Measurements from ENCODE around the gene CABYR.
"Not testable (repeated sequence)": the region's sequence is repeated elsewhere in the genome, so short reads cannot be mapped to it uniquely, and the experiment has no call there.

CABYR gene

DNA sequence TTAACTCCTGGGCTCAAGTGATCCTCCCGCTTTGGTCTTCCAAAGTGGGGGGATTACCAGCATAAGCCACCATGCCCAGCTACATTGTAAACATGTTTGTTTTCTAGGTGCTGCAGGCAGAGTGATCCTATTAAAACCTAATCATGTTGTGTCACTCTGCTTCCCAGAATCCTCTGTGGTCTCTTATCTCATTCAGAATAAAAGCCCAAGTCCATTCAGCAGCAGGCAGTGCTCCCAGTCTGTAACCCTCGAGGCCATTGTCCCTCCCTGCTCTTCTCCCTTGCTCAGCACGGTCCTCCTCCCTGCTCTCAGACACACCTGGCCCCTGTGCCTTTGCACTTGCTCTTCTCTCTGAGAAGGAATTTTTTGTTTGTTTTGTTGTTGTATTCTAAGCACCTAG, 11.1 kb upstream of the CABYR start:
- TF ChIP-seq, protein P1, sequence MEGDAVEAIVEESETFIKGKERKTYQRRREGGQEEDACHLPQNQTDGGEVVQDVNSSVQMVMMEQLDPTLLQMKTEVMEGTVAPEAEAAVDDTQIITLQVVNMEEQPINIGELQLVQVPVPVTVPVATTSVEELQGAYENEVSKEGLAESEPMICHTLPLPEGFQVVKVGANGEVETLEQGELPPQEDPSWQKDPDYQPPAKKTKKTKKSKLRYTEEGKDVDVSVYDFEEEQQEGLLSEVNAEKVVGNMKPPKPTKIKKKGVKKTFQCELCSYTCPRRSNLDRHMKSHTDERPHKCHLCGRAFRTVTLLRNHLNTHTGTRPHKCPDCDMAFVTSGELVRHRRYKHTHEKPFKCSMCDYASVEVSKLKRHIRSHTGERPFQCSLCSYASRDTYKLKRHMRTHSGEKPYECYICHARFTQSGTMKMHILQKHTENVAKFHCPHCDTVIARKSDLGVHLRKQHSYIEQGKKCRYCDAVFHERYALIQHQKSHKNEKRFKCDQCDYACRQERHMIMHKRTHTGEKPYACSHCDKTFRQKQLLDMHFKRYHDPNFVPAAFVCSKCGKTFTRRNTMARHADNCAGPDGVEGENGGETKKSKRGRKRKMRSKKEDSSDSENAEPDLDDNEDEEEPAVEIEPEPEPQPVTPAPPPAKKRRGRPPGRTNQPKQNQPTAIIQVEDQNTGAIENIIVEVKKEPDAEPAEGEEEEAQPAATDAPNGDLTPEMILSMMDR (IDR thresholded peaks at IDR 0.05; ENCODE audit: low read depth, low read length): no peak
- no peak overlapping the region for H3K4me3 ChIP-seq (replicated peaks in 1 of 2; ENCODE audit: low read depth in 2 of 2, low read length in 2 of 2)
- no peak for DNase-seq (ENCODE audit: low read depth in 2 of 2)

DNA sequence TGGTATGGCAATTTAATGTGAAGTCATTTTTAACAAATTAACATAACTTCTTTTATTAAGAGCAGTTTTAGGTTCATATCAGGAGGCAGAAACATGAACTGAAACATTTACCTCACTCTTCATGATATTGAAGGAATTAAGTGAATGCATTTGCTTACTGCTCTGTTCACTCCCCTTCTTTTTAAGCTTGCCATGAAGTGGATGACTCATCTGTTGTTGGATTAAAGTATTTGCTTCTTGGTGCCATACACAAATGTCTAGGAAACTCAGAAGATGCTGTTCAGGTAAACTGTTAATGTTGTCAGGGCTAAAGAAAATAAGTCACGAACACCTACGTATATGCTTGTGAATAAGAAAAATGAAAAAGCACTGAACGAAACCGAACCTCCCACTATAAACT, 10.2 kb upstream of the CABYR start:
- peak; percentile 6 to 16 for DNase-seq (ENCODE audit: low read depth in 2 of 2)
- no peak overlapping the region for H3K4me3 ChIP-seq (replicated peaks in 1 of 2; ENCODE audit: low read depth in 2 of 2, low read length in 2 of 2)
- TF ChIP-seq, protein P1 (IDR thresholded peaks at IDR 0.05; ENCODE audit: low read depth, low read length): no peak

- DNase-seq (ENCODE audit: low read depth in 2 of 2): no peak
- TF ChIP-seq, protein P1 (IDR thresholded peaks at IDR 0.05; ENCODE audit: low read depth, low read length): no peak
- no peak overlapping the region for H3K4me3 ChIP-seq (replicated peaks in 1 of 2; ENCODE audit: low read depth in 2 of 2, low read length in 2 of 2)
Measured at GRCh38 chr18:24130494-24130893, 8.4 kb upstream of the CABYR start.

- no peak overlapping the region for H3K4me3 ChIP-seq (replicated peaks in 1 of 2; ENCODE audit: low read depth in 2 of 2, low read length in 2 of 2)
- TF ChIP-seq, protein P1 (IDR thresholded peaks at IDR 0.05; ENCODE audit: low read depth, low read length): no peak
- DNase-seq (ENCODE audit: low read depth in 2 of 2): no peak
Measured at GRCh38 chr18:24136967-24137373, 1.9 kb upstream of the CABYR start.

DNA sequence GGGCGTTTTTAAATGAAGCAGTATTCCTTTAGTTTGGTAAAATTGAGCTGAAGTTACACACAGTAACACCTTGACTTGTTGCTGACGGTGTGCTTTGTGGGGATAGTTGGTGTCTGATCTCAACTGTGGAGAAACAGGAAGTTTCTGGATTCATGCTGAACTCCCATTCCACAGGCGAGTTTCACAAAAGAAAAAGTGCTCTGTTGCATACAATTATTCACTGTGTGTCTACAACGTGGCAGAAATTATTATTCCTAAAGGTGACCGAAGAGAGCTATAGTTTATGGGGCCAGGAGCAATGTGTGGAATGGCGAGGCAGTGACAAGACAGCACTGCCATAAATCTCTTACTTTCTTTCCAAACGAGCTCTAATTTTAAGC, 463 bp upstream of the CABYR start:
- TF ChIP-seq, protein P1 (IDR thresholded peaks at IDR 0.05; ENCODE audit: low read depth, low read length): no peak
- DNase-seq (ENCODE audit: low read depth in 2 of 2): no peak
- H3K4me3 ChIP-seq (replicated peaks in 1 of 2; ENCODE audit: low read depth in 2 of 2, low read length in 2 of 2): peak overlapping the region; percentile 65 to 74

DNA sequence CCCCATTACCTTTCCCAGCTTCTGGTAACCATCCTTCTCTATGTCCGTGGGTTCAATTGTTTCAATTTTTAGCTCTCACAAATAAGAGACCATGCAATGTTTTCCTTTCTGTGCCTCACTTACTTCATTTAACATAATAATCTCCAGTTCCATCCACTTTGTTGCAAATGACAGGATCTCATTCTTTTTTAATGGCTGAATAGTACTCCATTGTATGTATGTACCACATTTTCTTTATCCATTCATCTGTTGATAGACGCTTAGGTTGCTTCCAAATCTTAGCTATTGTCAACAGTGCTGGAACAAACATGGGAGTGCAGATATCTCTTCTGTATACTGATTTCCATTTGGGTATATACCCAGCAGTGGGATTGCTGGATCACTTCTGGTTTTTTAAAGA, 1.8 kb downstream of the CABYR start:
- TF ChIP-seq, protein P1 (IDR thresholded peaks at IDR 0.05; ENCODE audit: low read depth, low read length): no peak
- H3K4me3 ChIP-seq (replicated peaks in 1 of 2; ENCODE audit: low read depth in 2 of 2, low read length in 2 of 2): no peak overlapping the region
- DNase-seq (ENCODE audit: low read depth in 2 of 2): no peak

- no peak overlapping the region for H3K4me3 ChIP-seq (replicated peaks in 1 of 2; ENCODE audit: low read depth in 2 of 2, low read length in 2 of 2)
- TF ChIP-seq, protein P1 (IDR thresholded peaks at IDR 0.05; ENCODE audit: low read depth, low read length): no peak
- no peak for DNase-seq (ENCODE audit: low read depth in 2 of 2)
Measured at GRCh38 chr18:24142376-24142775, 3.5 kb downstream of the CABYR start.

- not testable (repeated sequence) for DNase-seq (ENCODE audit: low read depth in 2 of 2); H3K4me3 ChIP-seq (replicated peaks in 1 of 2; ENCODE audit: low read depth in 2 of 2, low read length in 2 of 2)
Measured at GRCh38 chr18:24149591-24149990, 10.7 kb downstream of the CABYR start.
